ENCODE measurements around the gene ZNF785.
"Not testable (repeated sequence)": the region's sequence is repeated elsewhere in the genome, so short reads cannot be mapped to it uniquely, and the experiment has no call there.

The ZNF785 gene

DNA sequence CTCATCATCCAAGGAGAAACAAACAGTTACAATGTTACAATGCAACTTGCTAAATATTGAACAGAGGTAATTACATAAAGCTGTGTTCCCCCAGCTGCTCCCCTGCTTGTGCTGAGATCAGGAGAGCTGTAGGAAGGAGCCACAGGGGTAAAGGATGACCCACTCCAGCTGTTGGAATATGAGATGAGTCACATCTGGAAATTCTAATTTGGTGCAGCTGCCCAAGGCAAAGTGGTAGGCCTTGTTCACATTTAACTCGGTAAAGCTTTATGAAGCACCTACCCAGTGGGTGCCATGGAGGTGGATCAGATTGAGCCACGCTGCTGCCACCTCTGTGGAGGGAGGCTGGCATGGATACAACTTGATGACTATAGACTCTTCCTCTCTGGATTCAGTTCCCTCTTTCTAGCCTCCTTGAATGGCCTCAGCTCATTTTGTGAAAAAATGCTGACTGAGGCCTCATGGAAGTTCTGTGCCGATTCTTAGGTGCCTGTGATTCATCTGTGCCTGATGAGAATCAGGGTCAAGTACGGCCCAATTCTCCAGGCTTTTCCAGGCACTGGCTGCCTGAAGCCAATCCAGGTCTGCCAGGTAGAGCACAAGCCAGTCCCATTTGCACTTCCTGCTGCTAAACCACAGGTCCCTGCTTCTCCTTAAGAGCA is 17.2 kb upstream of the ZNF785 start:
- no peak for DNase-seq

DNA sequence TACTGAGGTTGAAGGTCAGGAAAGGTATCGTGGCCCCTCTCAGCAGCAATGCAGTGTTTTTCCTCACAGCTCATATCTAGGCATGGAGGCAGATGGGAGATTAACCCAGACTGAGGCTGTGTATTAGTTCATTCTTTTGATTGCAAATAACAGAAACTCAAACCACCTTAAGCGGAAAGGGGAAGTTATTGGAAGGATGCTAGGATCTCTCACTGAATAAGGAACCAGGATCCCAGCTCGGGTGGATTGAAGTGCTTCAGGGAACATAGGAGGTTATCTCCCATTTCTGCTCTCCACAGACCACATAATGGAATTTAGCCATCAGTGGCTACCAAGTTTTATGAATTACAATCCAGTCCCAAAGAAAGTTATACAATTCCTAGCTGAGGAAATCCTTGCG is 16.5 kb upstream of the ZNF785 start:
- no peak for DNase-seq

DNA sequence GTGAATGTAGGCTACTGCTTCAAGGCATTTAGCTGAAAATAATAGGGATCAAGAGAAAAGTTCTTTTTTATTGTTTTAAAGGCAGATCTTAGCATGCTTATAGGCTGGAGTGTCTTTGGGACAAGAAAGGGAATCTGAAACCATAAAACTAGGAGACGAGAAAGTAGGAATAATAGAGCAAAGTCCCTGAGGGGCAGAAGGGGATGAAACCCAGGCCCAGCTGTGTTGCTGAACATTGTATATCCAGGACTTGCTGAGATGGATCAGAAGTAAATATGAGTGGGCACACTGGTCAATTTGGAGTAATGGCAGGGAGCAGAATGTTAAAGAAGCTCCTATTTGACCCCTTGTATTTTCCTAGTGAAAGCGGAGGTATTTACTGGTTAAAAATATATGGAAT is 15.4 kb upstream of the ZNF785 start:
- DNase-seq = no peak

DNA sequence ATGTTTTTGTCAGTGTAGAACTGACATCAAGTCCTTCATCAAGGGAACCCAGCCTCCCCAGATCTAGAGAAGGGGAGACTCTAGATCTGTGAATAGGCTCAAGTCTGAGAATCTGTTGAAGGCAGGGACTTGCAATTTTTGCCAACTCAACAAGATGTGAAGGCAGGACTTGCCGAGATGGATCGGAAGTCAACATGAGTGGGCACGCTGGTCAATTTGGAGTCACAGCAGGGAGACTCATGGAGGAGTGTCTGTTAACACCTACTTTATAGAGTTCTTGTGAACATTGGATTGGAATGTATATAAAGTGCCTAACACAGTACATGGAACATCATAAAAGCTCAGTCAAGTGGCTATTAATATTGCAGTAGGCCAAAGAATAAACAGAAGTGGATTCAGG is 14.7 kb upstream of the ZNF785 start:
- peak; percentile 21 for DNase-seq

DNA sequence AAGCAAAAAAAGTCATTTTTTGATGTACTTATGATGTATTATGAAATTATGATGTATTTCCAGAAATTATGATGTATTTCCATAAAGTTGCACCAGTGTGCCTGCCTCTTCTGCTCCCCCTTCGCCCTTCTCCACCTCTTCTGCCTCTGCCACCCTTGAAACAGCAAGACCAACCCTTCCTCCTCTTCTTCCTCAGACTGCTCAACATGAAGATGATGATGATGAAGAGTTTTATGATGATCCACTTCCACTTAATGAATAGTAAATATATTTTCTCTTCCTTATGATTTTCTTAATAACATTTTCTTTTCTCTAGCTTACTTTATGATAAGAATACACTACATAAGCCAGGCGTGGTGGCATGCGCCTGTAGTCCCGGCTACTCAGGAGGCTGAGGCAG is 7.4 kb upstream of the ZNF785 start:
- DNase-seq = no peak

DNA sequence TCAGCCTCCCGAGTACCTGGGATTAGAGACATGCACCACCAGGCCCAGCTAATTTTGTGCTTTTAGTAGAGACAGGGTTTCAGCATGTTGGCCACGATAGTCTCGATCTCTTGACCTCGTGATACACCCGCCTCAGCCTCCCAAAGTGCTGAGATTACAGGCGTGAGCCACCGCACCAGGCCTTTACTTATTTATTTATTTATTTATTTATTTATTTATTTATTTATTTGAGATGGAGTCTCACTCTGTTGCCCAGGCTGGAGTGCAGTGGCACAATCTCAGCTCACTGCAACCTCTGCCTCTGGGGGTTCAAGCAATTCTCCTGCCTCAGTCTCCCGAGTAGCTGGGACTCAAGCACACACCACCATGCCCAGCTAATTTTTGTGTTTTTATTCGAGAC is 5.4 kb upstream of the ZNF785 start:
- DNase-seq = not testable (repeated sequence)

DNA sequence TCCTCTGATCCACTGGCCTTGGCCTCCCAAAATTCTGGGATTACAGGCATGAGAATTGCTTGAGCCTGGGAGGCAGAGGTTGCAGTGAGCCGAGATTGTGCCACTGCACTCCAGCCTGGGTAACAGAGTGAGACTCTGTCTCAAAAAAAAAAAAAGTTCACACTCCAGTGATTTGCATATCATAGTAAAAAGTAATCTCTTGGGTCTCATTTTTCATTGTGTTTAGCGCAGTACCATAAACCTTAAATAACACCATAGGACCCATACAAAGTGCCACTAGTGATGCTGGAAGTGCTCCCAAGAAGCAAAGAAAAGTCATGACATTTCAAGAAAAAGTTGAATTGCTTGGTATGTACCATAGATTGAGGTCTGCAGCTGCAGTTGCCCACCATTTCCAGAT is 4.1 kb upstream of the ZNF785 start:
- DNase-seq = not testable (repeated sequence)

DNA sequence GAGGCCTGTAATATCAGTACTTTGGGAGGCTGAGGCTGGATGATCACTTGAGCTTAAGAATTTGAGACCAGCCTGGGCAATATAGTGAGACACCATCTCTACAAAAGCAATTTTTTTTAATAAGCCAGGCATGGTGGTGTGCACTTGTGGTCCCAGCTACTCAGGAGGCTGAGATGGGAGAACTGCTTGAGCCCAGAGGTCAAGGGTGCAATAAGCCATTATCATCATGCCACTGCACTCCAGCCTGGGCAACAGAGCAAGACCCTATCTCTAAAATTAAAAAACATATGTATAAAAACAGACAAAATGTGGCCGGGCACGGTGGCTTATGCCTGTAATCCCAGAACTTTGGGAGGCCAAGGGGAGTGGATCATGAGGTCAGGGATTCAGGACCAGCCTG is 3.2 kb upstream of the ZNF785 start:
- DNase-seq = no peak

DNA sequence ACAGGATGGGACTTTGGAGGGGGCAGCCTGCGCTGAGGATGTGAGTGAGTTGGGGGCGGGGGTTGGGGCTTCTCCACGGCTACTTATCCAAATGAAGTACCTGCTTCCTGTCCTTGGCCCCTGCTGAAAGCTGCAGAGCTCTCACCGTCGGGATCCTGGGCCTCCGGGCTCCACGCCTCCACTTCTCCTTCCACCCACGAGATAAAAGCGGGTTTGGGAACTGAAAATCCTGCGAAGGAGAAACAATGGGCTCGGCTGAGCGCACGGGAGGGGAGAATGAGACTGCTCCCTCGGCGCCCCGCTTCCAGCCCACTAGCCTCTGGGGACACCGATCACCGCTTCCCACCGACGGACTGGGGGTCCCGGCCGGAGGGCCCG is 486 bp downstream of the ZNF785 start:
- DNase-seq = no peak

DNA sequence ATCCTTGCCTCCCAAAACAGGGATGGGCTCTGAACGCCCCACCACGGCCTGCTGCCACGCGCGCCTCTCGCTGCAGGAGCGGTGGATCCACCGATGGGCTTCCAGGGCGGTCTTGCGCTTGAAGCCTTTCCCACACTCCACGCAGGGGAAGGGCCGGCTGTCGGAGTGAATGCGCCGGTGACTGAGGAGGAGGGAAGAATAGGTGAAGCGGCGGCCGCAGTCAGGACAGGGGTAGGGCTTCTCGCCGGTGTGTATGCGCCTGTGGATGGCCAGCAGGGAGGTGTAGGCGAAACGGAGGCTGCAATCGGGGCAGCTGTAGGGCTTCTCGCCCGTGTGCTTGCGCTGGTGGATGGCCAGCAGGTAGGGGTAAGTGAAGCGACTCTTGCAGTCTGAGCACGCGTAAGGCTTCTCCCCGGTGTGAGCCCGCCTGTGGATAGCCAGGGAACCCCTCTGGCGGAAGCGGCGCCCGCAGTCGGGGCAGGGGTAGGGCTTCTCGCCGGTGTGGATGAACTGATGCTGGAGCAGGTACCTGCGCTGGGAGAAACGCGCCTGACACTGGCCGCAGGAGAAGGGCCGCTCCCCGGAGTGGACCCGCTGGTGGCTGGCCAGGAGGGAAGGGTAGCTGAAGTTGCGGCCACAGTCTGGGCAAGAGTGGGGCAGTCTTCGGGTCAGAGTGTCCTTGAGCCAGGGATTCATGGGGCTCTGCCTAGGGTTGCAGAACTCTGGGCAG is 2.7 kb downstream of the ZNF785 start:
- DNase-seq = no peak

DNA sequence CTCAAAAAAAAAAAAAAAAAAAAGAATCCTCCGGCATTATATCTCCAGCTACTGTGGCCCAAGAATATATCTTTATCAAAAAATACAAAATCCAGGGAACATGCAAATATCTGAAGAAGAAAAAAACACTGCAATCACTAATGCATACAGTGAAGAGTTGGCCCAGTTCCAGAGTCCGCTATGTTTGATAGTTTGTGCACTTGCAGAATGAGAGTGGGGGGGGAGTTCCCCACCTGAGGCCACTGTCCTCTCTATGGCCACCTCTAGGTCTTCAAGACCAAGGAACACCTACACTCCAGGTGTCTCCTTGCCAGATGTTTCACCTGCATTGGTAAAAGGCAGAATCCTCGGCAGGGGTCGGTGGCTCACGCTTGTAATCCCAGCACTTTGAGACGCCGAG is 4.0 kb downstream of the ZNF785 start:
- DNase-seq = no peak

DNA sequence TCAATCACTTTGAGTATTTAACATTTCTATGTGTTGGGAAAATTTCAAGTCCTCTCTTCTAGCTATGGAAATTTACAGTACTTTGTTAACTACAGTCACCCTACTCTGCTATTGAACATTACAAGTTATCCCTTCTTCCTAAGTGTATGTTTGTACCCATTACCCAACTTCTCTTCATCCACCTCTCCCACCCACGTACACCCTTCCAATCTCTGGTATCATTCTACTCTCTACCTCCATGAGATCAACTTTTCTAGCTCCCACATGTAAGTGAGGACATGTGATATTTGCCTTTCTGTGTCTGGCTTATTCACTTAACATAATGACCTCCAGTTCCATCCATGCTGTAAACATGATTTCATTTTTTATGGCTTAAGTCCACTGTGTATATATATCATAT is 10.8 kb downstream of the ZNF785 start:
- DNase-seq = no peak

DNA sequence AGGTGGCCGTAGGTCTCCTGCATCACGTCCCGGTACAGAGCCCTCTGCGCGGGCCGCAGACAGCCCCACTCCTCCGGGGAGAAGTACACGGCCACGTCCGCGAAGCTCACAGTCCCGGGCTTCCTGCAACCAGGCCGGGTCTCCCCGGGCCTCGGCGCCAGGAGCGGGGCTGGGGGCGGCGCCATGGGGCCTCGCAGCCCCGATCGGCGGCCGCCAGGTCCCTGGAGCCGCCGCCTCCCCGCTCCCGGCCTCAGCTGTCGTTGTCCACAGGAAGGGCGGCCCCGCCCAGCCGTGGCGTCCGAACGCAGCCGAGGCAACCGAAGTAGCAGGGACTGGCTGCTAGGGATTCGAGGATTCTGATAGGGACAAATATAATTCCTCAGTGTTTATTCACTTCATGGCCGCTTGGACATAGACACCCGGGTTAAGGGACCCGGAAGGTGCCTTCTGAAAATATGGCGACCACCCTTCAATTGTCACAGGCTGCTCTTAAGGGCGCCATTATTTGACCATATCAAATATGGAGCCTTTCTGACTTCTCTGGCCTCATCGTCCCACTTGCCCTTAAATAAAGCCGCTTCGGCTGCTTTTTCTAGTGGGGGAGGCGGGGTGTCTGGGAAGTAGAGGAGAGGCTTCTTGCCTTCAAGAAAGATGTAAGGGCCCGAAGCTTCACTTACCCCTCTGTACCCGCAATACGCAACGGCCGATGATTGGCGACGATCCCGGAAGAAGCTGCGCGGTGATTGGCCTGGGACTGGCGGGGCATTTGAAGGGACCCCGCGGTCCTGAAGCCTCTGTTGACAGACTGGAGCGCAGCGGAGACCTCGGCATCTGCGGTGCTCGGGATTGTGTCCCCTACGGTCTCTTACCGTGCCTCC is 13.8 kb downstream of the ZNF785 start, which contains the start of gene ZNF688:
TSS of gene ZNF688 (minus strand) at position 270 of the 878 bp plus-strand sequence. CDS start at position 185, 85 bp downstream.
- peak; percentile 83 for DNase-seq

DNA sequence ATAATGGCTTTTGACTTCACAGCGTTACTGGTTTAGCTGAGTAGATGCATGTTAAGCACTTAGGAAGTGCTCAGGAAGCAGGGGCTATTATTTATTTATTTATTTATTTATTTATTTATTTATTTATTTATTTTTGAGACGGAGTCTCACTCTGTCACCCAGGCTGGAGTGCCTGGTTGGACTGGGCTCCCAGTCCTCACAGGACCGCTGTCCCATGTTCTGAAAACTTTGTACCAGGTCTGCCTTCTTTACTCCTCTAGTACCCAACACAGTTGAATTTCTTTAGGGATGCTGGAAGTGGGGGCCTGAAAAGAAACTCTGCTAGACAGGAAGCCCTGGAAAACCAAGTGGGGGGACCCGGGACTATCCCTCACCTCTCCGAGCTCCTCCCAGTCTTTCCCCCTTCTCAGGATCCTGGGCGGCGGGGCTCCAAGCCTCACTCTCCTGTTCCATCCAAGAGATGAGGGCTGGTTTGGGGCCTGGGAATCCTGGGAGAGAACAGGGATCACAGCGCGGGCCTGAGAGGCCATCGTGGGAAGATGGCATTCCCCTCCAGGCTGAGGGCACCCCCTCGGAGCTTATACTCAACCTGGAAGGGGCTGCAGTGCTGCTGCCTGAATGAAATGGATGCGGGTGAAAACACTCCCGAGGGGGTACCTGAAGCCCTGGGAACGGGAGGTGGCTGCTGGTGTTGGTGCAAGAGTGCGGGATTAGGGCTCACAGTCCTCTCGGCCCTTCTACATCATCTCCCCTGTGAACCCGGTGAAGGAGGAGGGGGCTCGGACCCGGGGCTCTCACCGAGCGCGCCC is 14.7 kb downstream of the ZNF785 start:
- DNase-seq = no peak

DNA sequence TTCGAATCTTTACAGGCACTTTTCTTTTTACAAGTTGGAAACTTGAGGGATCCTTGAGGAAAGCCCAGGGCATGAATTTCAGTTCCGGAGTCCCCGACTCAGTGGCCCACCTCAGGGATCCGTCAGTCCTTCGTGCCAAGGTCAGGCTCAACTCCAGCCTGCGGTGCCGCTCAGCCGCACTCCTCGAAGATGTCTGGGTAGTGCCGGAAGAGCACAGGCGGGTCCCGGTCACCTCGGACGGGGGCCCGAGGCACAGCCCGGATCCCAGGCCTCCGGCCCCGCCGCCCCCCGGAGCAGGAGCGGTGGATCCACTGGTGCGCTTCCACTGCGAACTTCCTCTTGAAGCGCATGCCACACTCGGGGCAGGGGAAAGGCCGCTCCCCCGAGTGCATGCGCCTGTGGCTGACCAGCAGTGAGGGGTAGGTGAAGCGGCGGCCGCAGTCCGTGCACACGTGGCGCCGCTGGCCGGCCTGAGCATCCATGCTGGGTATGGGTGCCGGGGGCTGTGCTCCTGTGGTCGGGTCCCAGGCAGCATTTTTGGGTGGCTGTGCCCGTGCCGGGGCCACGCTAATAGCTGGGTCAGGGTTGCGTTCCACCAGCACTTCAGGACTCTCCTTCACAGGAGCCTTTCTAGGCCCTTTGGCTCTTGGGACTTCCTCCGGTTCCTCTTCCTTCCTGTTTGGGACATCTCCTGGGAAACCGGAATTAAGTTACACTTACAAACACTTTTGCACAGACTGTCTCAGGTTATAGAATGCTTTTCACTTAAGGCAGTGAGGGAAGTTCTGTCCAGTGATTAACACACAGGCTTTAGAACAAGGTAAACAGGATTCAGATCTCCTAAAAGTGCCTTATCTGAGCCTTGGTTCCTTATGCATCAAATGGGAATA is 15.5 kb downstream of the ZNF785 start:
- DNase-seq = no peak

DNA sequence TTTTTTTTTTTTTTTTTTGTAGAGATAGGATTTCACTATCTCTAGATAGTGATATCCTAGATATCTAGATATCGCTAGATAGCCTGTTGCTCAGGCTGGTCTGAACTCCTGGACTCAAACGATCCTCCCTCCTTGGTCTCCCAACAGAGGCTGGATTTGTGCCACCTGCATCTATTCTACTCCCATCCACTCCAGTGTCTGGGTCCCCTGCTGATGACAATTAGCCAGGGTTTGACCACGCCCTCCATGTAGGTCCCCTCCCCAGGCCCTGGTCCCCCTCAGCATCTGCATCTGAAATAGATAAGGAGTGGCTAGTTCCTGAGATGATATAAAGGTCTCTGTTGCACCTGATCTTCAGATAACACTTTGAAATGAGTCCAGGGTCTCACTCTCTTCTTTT is 16.2 kb downstream of the ZNF785 start:
- no peak for DNase-seq

DNA sequence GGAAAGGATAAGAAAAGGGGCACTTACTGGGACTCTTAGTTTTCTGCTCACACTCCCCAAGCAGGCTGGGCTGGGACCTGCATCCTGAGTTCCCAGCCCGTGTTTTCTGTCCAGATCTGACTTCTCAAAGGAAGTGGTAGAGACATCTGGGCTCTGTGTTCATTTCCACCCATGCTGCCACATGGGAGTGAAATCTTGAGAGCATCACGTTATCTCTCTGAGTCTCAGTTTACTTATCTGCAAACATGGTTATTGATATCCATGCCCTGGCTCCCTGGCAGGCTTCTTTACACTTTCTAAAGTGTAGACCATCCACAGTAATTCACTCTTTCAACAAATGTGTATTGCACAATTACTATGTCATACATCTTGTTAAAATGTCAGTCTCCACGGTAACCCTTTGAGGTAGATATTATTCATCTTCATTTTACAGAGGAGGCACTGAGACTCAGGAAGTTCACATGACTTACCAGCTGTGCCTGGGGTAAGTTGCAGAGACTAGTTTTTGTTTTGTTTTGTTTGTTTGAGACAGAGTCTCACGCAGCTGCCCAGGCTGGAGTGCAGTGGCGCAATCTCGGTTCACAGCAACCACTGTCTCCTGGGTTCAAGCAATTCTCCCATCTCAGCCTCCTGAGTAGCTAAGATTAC is 17.4 kb downstream of the ZNF785 start:
- DNase-seq = no peak

DNA sequence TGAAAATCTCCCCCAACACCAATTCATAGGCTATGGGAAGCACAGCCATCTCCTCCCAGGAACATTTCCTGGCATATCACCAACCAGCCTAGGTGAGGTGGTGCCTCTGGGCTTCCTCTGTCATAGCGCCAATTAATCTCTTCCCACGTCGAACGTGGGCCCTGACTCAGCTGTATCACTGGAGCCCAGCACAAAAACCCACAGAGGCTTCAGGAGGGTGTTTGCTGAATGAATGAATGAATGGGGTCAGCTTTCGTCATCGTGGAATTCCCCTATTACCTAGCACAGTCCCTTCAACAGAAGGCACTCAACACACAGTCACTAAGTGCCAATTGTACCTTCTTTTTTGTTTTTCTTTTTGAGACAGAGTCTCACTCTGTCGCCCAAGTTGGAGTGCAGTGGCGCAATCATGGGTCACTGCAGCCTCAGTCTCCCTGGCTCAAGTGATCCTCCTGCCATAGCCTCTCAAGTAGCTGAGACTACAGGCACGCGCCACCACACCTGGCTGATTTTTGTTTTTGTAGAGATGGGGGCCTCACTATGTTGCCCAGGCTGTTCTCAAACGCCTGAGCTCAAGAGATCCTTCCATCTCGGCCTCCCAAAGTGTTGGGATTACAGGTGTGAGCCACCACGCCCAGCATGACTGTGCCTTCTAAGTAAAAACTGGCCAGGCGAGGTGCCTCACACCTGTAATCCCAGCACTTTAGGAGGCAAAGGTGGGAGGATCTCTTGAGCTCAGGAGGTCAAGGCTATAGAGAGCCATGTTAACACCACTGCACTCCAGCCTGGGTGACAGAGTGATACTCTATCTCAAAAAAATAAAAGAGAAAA is 18.1 kb downstream of the ZNF785 start:
- DNase-seq = no peak

DNA sequence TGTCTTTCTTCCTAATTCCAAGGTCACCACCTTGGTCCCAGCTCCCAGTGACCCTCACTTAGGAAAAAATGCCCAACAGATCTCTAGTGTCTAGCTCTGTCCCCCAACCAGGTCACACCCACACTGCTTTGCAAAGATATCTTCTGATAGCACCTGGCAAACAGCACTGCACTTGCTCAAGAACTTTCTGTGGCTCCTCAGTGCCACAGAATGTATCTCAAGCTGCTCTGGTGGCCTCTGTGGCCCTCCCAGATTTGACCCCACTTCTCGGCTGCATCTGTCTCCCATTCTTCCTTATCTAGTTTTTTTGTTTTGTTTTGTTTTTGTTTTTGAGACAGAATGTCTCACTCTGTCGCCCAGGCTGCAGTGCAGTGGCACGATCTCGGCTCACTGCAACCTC is 19.0 kb downstream of the ZNF785 start:
- DNase-seq = no peak

DNA sequence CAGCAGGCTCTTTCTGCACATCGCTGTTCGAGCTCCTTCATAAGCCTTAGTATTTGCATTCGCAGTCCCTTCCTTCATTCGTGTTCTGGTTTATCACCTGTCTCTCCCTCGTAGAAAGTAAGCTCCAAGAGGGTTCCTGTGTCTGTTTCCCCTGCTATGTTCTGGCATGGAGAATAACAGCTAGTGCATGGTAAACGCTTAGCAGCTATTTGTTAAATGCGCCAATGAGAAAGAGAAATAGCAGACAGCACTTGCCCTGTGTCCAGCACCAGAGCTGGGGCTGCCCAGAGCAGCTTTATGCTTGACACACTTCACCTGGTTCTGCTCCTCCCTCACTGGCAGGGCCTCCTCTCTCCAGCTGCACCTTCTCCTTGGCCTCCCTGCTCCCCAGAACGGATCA is 19.5 kb downstream of the ZNF785 start:
- no peak for DNase-seq
